ENCODE results near the gene MFSD1.

MFSD1 gene

GRCh38 chr3:158835631-158836030 lies 33.8 kb downstream of the MFSD1 start:
- no peak for ATAC-seq
- TF ChIP-seq ZNF8 (CRISPR knock-in tag; IDR thresholded peaks at IDR 0.05) (no peak), ZC3H10 (CRISPR knock-in tag; IDR thresholded peaks at IDR 0.05) (no peak), PPARA (CRISPR knock-in tag; IDR thresholded peaks at IDR 0.05; ENCODE audit: borderline replicate concordance) (no peak), BACH2 (CRISPR knock-in tag; IDR thresholded peaks at IDR 0.05; ENCODE audit: borderline replicate concordance) (no peak), ZNF565 (CRISPR knock-in tag; conservative IDR thresholded peaks at IDR 0.05; ENCODE audit: low read depth) (no peak), CREB5 (CRISPR knock-in tag; IDR thresholded peaks at IDR 0.05; ENCODE audit: low read depth) (no peak), ZFP30 (CRISPR knock-in tag; IDR thresholded peaks at IDR 0.05) (no peak), OSR1 (CRISPR knock-in tag; IDR thresholded peaks at IDR 0.05) (no peak), ZFP3 (CRISPR knock-in tag; IDR thresholded peaks at IDR 0.05) (no peak), CSDC2 (CRISPR knock-in tag; IDR thresholded peaks at IDR 0.05) (no peak), SNAI2 (CRISPR knock-in tag; IDR thresholded peaks at IDR 0.05) (no peak), CSRNP3 (CRISPR knock-in tag; IDR thresholded peaks at IDR 0.05) (no peak), RARB (CRISPR knock-in tag; IDR thresholded peaks at IDR 0.05) (no peak), POU6F1 (CRISPR knock-in tag; IDR thresholded peaks at IDR 0.05; ENCODE audit: borderline replicate concordance, low read depth) (no peak), ESRRG (CRISPR knock-in tag; IDR thresholded peaks at IDR 0.05) (no peak), GLIS3 (CRISPR knock-in tag; IDR thresholded peaks at IDR 0.05) (no peak)

GRCh38 chr3:158836312-158836711 lies 34.5 kb downstream of the MFSD1 start:
- ATAC-seq, result no peak
- TF ChIP-seq POU6F1 (CRISPR knock-in tag; IDR thresholded peaks at IDR 0.05; ENCODE audit: borderline replicate concordance, low read depth), result no peak

GRCh38 chr3:158837240-158837639 lies 35.4 kb downstream of the MFSD1 start:
- no peak for ATAC-seq
- TF ChIP-seq BACH2 (CRISPR knock-in tag; IDR thresholded peaks at IDR 0.05; ENCODE audit: borderline replicate concordance) (no peak), ZFP30 (CRISPR knock-in tag; IDR thresholded peaks at IDR 0.05) (no peak), CREB5 (CRISPR knock-in tag; IDR thresholded peaks at IDR 0.05; ENCODE audit: low read depth) (no peak)

GRCh38 chr3:158839966-158840365 lies 38.1 kb downstream of the MFSD1 start:
- no peak for ATAC-seq
- TF ChIP-seq POU6F1 (CRISPR knock-in tag; IDR thresholded peaks at IDR 0.05; ENCODE audit: borderline replicate concordance, low read depth) (no peak), ESRRG (CRISPR knock-in tag; IDR thresholded peaks at IDR 0.05) (no peak), BACH2 (CRISPR knock-in tag; IDR thresholded peaks at IDR 0.05; ENCODE audit: borderline replicate concordance) (no peak), ZFP30 (CRISPR knock-in tag; IDR thresholded peaks at IDR 0.05) (no peak), TSHZ2 (CRISPR knock-in tag; IDR thresholded peaks at IDR 0.05) (no peak), SNAI2 (CRISPR knock-in tag; IDR thresholded peaks at IDR 0.05) (no peak), TCF4 (CRISPR knock-in tag; IDR thresholded peaks at IDR 0.05; ENCODE audit: borderline replicate concordance) (no peak), ZFP3 (CRISPR knock-in tag; IDR thresholded peaks at IDR 0.05) (no peak), ZC3H10 (CRISPR knock-in tag; IDR thresholded peaks at IDR 0.05) (no peak), RARB (CRISPR knock-in tag; IDR thresholded peaks at IDR 0.05) (no peak), CSRNP3 (CRISPR knock-in tag; IDR thresholded peaks at IDR 0.05) (no peak), ISL1 (CRISPR knock-in tag; IDR thresholded peaks at IDR 0.05) (no peak), TOX (CRISPR knock-in tag; IDR thresholded peaks at IDR 0.05; ENCODE audit: borderline replicate concordance) (no peak), CSDC2 (CRISPR knock-in tag; IDR thresholded peaks at IDR 0.05) (no peak)
